ENCODE measurements around the gene NPHP4. TPM values are rescaled to one million over a fixed set of nuclear protein-coding genes. Genes with fewer than 3 reads are reported as not detected.

NPHP4 gene
- total RNA-seq, 1 experiment from 2014 or later: 10.7 TPM

Other genes starting within 250 kb of the NPHP4 start
- gene KCNAB2, start 53.5 kb upstream of the NPHP4 start, total RNA-seq (2014; rRNA removed; shearing (Covaris generic); ENCODE audit: low replicate concordance): 0.47 and 6.2 TPM in 2 replicates
- gene CHD5, start 187.9 kb upstream of the NPHP4 start, total RNA-seq (2014; rRNA removed; shearing (Covaris generic); ENCODE audit: low replicate concordance): 0.07 and 0.23 TPM in 2 replicates
- gene RPL22, start 207.2 kb upstream of the NPHP4 start, total RNA-seq (2014; rRNA removed; shearing (Covaris generic); ENCODE audit: low replicate concordance): 168 and 264 TPM in 2 replicates
- 7.8 and 7.9 TPM in 2 replicates for gene RNF207, start 213.7 kb upstream of the NPHP4 start, total RNA-seq (2014; rRNA removed; shearing (Covaris generic); ENCODE audit: low replicate concordance)
- 83.9 and 87.1 TPM in 2 replicates for gene ICMT, start 243.5 kb upstream of the NPHP4 start, total RNA-seq (2014; rRNA removed; shearing (Covaris generic); ENCODE audit: low replicate concordance)

All from MG63 (cell line).